Measurements from ENCODE around the gene TEX261. TPM values are rescaled to one million over a fixed set of nuclear protein-coding genes. Genes with fewer than 3 reads are reported as not detected.

TEX261 gene
- total and polyA plus RNA-seq, 2 donors from 2014 or later, result 35.9 to 56.1 TPM

DNA sequence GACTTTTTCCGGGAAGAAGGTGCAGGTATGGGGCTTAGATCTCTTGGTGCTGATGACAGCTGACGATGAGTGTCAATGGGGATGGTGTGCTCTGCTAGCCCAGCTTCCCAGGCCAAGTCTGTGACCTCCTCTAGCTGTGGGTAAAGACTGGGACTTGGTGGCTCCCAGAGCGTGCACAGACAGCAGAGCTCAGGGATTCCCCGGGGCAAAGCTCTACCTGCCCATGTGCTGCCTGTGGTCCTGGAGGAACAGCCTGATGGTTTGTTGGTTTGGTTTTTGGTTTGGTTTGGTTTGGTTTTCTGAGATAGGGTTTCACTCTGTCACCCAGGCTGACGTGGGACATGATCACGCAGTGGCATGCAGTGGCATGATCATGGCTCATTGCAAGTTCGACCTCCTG is 39.8 kb downstream of the TEX261 start:
- H3K4me3 ChIP-seq (ENCODE audit: low read length in 3 of 3), result no peak overlapping the region
- no peak overlapping the region for H3K9ac ChIP-seq (ENCODE audit: low read length in 3 of 3)
- peaks cover 15% of the 10 kb centered on the region for H3K27me3 ChIP-seq (ENCODE audit: control insufficient read depth, insufficient read depth, low read length)
- H3K36me3 ChIP-seq (ENCODE audit: control insufficient read depth in 2 of 3, insufficient read depth in 3 of 3, low read length in 3 of 3), result peaks cover 0 to 5% (median 0%) of the 10 kb centered on the region in 3 donors
- intact Hi-C loops (cut with DNase I), result no loop called here
- DNase-seq (no peak), FAIRE-seq (no peak)
- no peak overlapping the region for H3K27ac ChIP-seq (ENCODE audit: low read depth in 2 of 2, low read length in 2 of 2)
- no peaks in the 10 kb centered on the region for H3K9me3 ChIP-seq (ENCODE audit: control insufficient read depth in 2 of 3, insufficient read depth in 1 of 3, low read length in 3 of 3)
- TF ChIP-seq, protein P1, sequence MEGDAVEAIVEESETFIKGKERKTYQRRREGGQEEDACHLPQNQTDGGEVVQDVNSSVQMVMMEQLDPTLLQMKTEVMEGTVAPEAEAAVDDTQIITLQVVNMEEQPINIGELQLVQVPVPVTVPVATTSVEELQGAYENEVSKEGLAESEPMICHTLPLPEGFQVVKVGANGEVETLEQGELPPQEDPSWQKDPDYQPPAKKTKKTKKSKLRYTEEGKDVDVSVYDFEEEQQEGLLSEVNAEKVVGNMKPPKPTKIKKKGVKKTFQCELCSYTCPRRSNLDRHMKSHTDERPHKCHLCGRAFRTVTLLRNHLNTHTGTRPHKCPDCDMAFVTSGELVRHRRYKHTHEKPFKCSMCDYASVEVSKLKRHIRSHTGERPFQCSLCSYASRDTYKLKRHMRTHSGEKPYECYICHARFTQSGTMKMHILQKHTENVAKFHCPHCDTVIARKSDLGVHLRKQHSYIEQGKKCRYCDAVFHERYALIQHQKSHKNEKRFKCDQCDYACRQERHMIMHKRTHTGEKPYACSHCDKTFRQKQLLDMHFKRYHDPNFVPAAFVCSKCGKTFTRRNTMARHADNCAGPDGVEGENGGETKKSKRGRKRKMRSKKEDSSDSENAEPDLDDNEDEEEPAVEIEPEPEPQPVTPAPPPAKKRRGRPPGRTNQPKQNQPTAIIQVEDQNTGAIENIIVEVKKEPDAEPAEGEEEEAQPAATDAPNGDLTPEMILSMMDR (IDR thresholded peaks at IDR 0.05; ENCODE audit: borderline replicate concordance, extremely low read depth, insufficient read depth), result no peak
- no peaks in the 10 kb centered on the region for H3K4me1 ChIP-seq (ENCODE audit: control insufficient read depth in 2 of 3, insufficient read depth in 2 of 3, low read depth in 1 of 3, low read length in 3 of 3)

DNA sequence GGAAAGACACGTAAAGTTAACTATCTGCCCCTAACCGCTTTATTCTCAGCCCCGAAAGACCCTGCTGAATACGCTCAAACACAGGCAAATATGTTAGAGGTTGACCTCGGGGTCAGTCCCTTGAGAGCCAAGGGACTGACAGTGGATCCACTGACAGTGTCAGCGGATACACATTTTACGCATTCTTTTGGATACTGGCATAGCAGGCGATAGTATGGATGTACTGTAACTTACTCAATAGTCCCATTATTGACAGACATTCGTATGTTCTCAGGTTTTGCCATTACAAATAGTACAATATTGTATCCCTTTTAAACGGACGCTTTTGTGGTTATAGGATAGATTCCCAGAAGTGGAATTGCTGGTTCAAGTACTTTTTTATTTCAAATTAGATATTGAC is 45.6 kb downstream of the TEX261 start:
- H3K4me3 ChIP-seq (ENCODE audit: low read length in 3 of 3), result no peak overlapping the region
- no peaks in the 10 kb centered on the region for H3K36me3 ChIP-seq (ENCODE audit: control insufficient read depth in 2 of 3, insufficient read depth in 3 of 3, low read length in 3 of 3)
- H3K9me3 ChIP-seq (ENCODE audit: control insufficient read depth in 2 of 3, insufficient read depth in 1 of 3, low read length in 3 of 3), result no peaks in the 10 kb centered on the region
- DNase-seq (no peak), FAIRE-seq (no peak)
- H3K27ac ChIP-seq (ENCODE audit: low read depth in 2 of 2, low read length in 2 of 2), result no peak overlapping the region
- TF ChIP-seq, protein P1 (IDR thresholded peaks at IDR 0.05; ENCODE audit: borderline replicate concordance, extremely low read depth, insufficient read depth), result no peak
- peaks cover 27% of the 10 kb centered on the region for H3K27me3 ChIP-seq (ENCODE audit: control insufficient read depth, insufficient read depth, low read length)
- peaks cover 0 to 9% (median 0%) of the 10 kb centered on the region in 3 donors for H3K4me1 ChIP-seq (ENCODE audit: control insufficient read depth in 2 of 3, insufficient read depth in 2 of 3, low read depth in 1 of 3, low read length in 3 of 3)
- intact Hi-C loops (cut with DNase I), result loop anchor here (5.0 kb wide), 1 partner anchor 77 kb away; no protein-coding TSS in a partner anchor
- H3K9ac ChIP-seq (ENCODE audit: low read length in 3 of 3), result no peak overlapping the region

DNA sequence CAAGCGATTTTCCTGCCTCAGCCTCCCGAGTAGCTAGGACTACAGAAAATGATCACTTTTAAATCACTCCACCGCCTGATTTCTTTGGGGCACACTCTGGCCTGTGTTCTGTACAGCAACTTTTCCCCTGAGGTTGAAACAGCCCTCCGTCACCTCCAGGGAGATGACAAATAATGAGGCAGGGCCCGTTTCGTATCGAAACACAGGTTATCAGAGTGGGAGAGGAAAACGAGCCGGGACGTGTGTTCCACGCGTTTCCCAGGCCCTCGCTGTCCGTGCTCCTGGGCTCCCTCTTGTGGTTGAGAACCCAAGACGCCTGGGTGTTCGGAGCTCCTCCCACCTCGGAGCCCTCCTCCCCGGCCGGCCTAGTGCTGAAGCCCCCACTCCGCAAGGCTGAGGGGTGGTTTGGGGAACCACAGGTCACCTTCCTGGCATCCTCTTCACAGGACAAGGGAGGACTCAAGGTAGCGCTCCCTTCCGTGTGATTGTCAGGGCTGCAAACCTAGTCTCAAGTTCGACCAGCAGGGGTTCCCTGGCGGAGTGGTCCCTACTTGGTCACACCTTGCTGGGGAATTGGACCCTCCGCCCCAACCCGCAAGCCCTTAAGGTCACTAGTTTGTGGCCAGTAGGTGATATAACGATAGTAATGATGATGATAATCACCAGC is 46.2 kb downstream of the TEX261 start:
- Histone ChIP-seq H3K27me3 (ENCODE audit: control insufficient read depth, insufficient read depth, low read length) (peaks cover 27% of the 10 kb centered on the region), H3K9ac (ENCODE audit: low read length in 3 of 3) (peak overlapping the region in 2 of 3 donors; percentile 29 to 51), H3K9me3 (ENCODE audit: control insufficient read depth in 2 of 3, insufficient read depth in 1 of 3, low read length in 3 of 3) (no peaks in the 10 kb centered on the region), H3K36me3 (ENCODE audit: control insufficient read depth in 2 of 3, insufficient read depth in 3 of 3, low read length in 3 of 3) (no peaks in the 10 kb centered on the region), H3K4me1 (ENCODE audit: control insufficient read depth in 2 of 3, insufficient read depth in 2 of 3, low read depth in 1 of 3, low read length in 3 of 3) (peaks cover 0 to 9% (median 0%) of the 10 kb centered on the region in 3 donors), H3K4me3 (ENCODE audit: low read length in 3 of 3) (peak overlapping the region in 2 of 3 donors; percentile 49 to 55), H3K27ac (ENCODE audit: low read depth in 2 of 2, low read length in 2 of 2) (no peak overlapping the region)
- no peak for FAIRE-seq
- intact Hi-C loops (cut with DNase I), result loop anchor here (5.0 kb wide), 1 partner anchor 76 kb away; no protein-coding TSS in a partner anchor
- DNase-seq, result peak; percentile 78 to 90 (median 86)
- TF ChIP-seq, protein P1 (IDR thresholded peaks at IDR 0.05; ENCODE audit: borderline replicate concordance, extremely low read depth, insufficient read depth), result peak; percentile 49

Measured in kidney (tissue), 14 donors.